Esophagus muscularis mucosa (tissue), 4 donors: ENCODE data around the gene NXT1.

Experiments
- CTCF ChIP-seq, 3 experiments: fragments of 200-600 bp in 2 of 3; fragments of 450-650 bp in 1 of 3; sonication (generic) in 2 of 3; IDR thresholded peaks; one replicate each; pipeline ENCODE4 v1.5.1; 2017 to 2019; ENCODE audit warnings: antibody characterized with exemption in 3 of 3, mild to moderate bottlenecking in 2 of 3, moderate library complexity in 1 of 3
- EP300 ChIP-seq: sonication (generic); formaldehyde crosslinking; IDR thresholded peaks from one replicate; pipeline ENCODE4 v1.6.1; 2017; ENCODE audit warnings: antibody characterized with exemption
- POLR2A ChIP-seq: fragments of 450-650 bp; IDR thresholded peaks from one replicate; pipeline ENCODE4 v1.6.1; 2017; ENCODE audit warnings: antibody characterized with exemption, moderate library complexity, mild to moderate bottlenecking, low read depth
- POLR2AphosphoS5 ChIP-seq, 2 donors: sonication (generic); formaldehyde crosslinking; IDR thresholded peaks; one replicate each; pipeline ENCODE4 v1.6.1; 2017; ENCODE audit warnings: antibody characterized with exemption in 2 of 2

DNA sequence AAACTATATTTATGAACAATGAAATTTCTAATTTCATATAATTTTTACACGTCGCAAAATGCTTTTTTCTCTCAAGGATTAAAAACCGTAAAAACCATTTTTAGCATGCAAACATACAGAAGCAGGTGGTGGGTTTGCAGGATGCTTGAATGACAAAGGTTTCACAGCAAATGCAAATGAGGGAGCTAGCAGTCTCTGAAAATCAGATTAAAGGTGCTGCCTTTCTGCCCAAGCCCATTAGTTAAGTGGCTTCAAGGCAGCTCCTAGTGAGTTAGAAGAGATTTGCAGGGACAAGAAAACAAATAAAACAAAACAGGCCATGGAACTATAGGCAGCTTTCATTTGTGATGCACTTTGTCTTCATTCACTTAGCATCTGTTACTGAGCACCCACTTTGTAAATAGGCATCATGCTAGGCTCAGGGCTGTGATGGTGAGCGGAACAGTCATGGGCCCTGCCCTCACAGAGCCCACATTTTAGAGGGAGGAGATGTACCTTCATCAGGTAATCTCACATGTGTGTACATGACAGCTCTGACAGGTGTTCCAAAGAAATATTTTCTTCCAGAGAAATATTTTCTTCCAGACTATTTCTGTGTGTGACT is 41.2 kb downstream of the NXT1 start:
- no peak for TF ChIP-seq CTCF (IDR thresholded peaks at IDR 0.05)
- TF ChIP-seq POLR2A: no peak
- TF ChIP-seq EP300: no peak
- no peak for TF ChIP-seq POLR2AphosphoS5 (IDR thresholded peaks at IDR 0.05)
